ENCODE data around the gene HLA-DMA. TPM values are rescaled to one million over a fixed set of nuclear protein-coding genes. Genes with fewer than 3 reads are reported as not detected.

Gene HLA-DMA
- total and polyA plus RNA-seq, 2 of the 13 experiments (the other 11 are each of a cell fraction or from before 2014, with no cell fraction given) = 0.70 to 0.71 TPM

- TF ChIP-seq MAFK (conservative IDR thresholded peaks at IDR 0.05 in 1 of 2, IDR thresholded peaks at IDR 0.05 in 1 of 2; ENCODE audit: low read length in 2 of 2) (no peak), SSRP1 (CRISPR knock-in tag; IDR thresholded peaks at IDR 0.05) (no peak), NFAT5 (CRISPR knock-in tag; IDR thresholded peaks at IDR 0.05) (no peak), BHLHE40 (IDR thresholded peaks at IDR 0.05; ENCODE audit: low read length) (no peak), POGK (CRISPR knock-in tag; conservative IDR thresholded peaks at IDR 0.05) (no peak; the same call in 1 of the 2 replicates), MEIS1 (CRISPR knock-in tag; IDR thresholded peaks at IDR 0.05; ENCODE audit: borderline replicate concordance) (0 out of 2 replicates have a peak, but pooled peaks have one; percentile 14), ZNF230 (CRISPR knock-in tag; IDR thresholded peaks at IDR 0.05) (no peak), SNAPC4 (CRISPR knock-in tag; IDR thresholded peaks at IDR 0.05) (peak; percentile 40; the same call in 1 of the 2 replicates), ZNF333 (CRISPR knock-in tag; IDR thresholded peaks at IDR 0.05; ENCODE audit: borderline replicate concordance) (peak; percentile 68; the same call in 1 of the 2 replicates), THRA (CRISPR knock-in tag; IDR thresholded peaks at IDR 0.05; ENCODE audit: borderline replicate concordance) (0 out of 2 replicates have a peak, but pooled peaks have one; percentile 2), ZNF510 (CRISPR knock-in tag; IDR thresholded peaks at IDR 0.05; ENCODE audit: low read depth) (no peak), ZGPAT (CRISPR knock-in tag; IDR thresholded peaks at IDR 0.05) (0 out of 2 replicates have a peak, but pooled peaks have one; percentile 16)
Observed at GRCh38 chr6:32970413-32971241, 17.7 kb upstream of the HLA-DMA start (continued).
